ENCODE data around the gene CCL2. TPM values are rescaled to one million over a fixed set of nuclear protein-coding genes. Genes with fewer than 3 reads are reported as not detected.

CCL2 gene
- total and polyA plus RNA-seq, 2 donors from 2014 or later, result 49.9 to 53.5 TPM

- H3K4me3 ChIP-seq (ENCODE audit: low read length in 3 of 3), result peak overlapping the region; percentile 57 to 69 (median 62)
- peaks cover 0 to 25% (median 21%) of the 10 kb centered on the region in 3 donors for H3K4me1 ChIP-seq (ENCODE audit: control insufficient read depth in 2 of 3, insufficient read depth in 2 of 3, low read depth in 1 of 3, low read length in 3 of 3)
- no peaks in the 10 kb centered on the region for H3K36me3 ChIP-seq (ENCODE audit: control insufficient read depth in 2 of 3, insufficient read depth in 3 of 3, low read length in 3 of 3)
- FAIRE-seq, result no peak
- H3K9ac ChIP-seq (ENCODE audit: low read length in 3 of 3), result peak overlapping the region; percentile 50 to 74 (median 52)
- no peak for TF ChIP-seq CTCF (IDR thresholded peaks at IDR 0.05; ENCODE audit: borderline replicate concordance, extremely low read depth, insufficient read depth)
- H3K9me3 ChIP-seq (ENCODE audit: control insufficient read depth in 2 of 3, insufficient read depth in 1 of 3, low read length in 3 of 3), result no peaks in the 10 kb centered on the region
- peak overlapping the region; percentile 66 to 86 for H3K27ac ChIP-seq (ENCODE audit: low read depth in 2 of 2, low read length in 2 of 2)
- peak in 1 of 5 donors; percentile 21 for DNase-seq
- no peaks in the 10 kb centered on the region for H3K27me3 ChIP-seq (ENCODE audit: control insufficient read depth, insufficient read depth, low read length)
- intact Hi-C loops (cut with DNase I), result loop anchor here (10.0 kb wide), 1 partner anchor 59 kb away; the partner anchor contains the start of gene CCL8
These were observed 272 bp downstream of the CCL2 start for GRCh38 chr17:34255381-34255732.

GRCh38 chr17:34255841-34256240 lies 756 bp downstream of the CCL2 start:
- peak overlapping the region; percentile 57 to 69 (median 62) for H3K4me3 ChIP-seq (ENCODE audit: low read length in 3 of 3)
- peak overlapping the region; percentile 66 to 86 for H3K27ac ChIP-seq (ENCODE audit: low read depth in 2 of 2, low read length in 2 of 2)
- DNase-seq (no peak), FAIRE-seq (no peak)
- H3K9ac ChIP-seq (ENCODE audit: low read length in 3 of 3), result peak overlapping the region in 2 of 3 donors; percentile 52 to 74
- H3K9me3 ChIP-seq (ENCODE audit: control insufficient read depth in 2 of 3, insufficient read depth in 1 of 3, low read length in 3 of 3), result no peaks in the 10 kb centered on the region
- intact Hi-C loops (cut with DNase I), result loop anchor here (10.0 kb wide), 1 partner anchor 59 kb away; the partner anchor contains the start of gene CCL8
- no peaks in the 10 kb centered on the region for H3K36me3 ChIP-seq (ENCODE audit: control insufficient read depth in 2 of 3, insufficient read depth in 3 of 3, low read length in 3 of 3)
- H3K4me1 ChIP-seq (ENCODE audit: control insufficient read depth in 2 of 3, insufficient read depth in 2 of 3, low read depth in 1 of 3, low read length in 3 of 3), result peaks cover 0 to 25% (median 21%) of the 10 kb centered on the region in 3 donors
- no peaks in the 10 kb centered on the region for H3K27me3 ChIP-seq (ENCODE audit: control insufficient read depth, insufficient read depth, low read length)
- no peak for TF ChIP-seq CTCF (IDR thresholded peaks at IDR 0.05; ENCODE audit: borderline replicate concordance, extremely low read depth, insufficient read depth)

- no peak for TF ChIP-seq CTCF (IDR thresholded peaks at IDR 0.05; ENCODE audit: borderline replicate concordance, extremely low read depth, insufficient read depth)
- Histone ChIP-seq H3K36me3 (ENCODE audit: control insufficient read depth in 2 of 3, insufficient read depth in 3 of 3, low read length in 3 of 3) (no peaks in the 10 kb centered on the region), H3K27me3 (ENCODE audit: control insufficient read depth, insufficient read depth, low read length) (no peaks in the 10 kb centered on the region), H3K9ac (ENCODE audit: low read length in 3 of 3) (no peak overlapping the region), H3K4me3 (ENCODE audit: low read length in 3 of 3) (no peak overlapping the region), H3K9me3 (ENCODE audit: control insufficient read depth in 2 of 3, insufficient read depth in 1 of 3, low read length in 3 of 3) (no peaks in the 10 kb centered on the region), H3K27ac (ENCODE audit: low read depth in 2 of 2, low read length in 2 of 2) (no peak overlapping the region), H3K4me1 (ENCODE audit: control insufficient read depth in 2 of 3, insufficient read depth in 2 of 3, low read depth in 1 of 3, low read length in 3 of 3) (peaks cover 0 to 24% (median 21%) of the 10 kb centered on the region in 3 donors)
- intact Hi-C loops (cut with DNase I), result loop anchor here (10.0 kb wide), 1 partner anchor 57 kb away; the partner anchor contains the start of gene CCL8
- FAIRE-seq, result no peak
- no peak for DNase-seq
These were observed 2.4 kb downstream of the CCL2 start for GRCh38 chr17:34257299-34257985.
